Neural progenitor cell (in vitro differentiated cells): ENCODE measurements around the gene ULBP2. TPM values are rescaled to one million over a fixed set of nuclear protein-coding genes. Genes with fewer than 3 reads are reported as not detected.
A peak's percentile ranks its signal among the peaks of the same experiment; 100 is the strongest.
"Not testable (repeated sequence)": the region's sequence is repeated elsewhere in the genome, so short reads cannot be mapped to it uniquely, and the experiment has no call there.

ENCODE experiments used
- DNase-seq: peaks from one replicate; pipeline ENCODE4 v3.0.0-alpha.2; 2016; ENCODE audit warnings: low spot score
- H2AFZ ChIP-seq: fragments of 200-600 bp; sonication (generic); replicated peaks from 2 replicates; pipeline ENCODE4 v1.6.1; 2016; ENCODE audit warnings: antibody characterized with exemption
- H3F3A ChIP-seq: fragments of 200-600 bp; sonication (generic); 2 replicates; pipeline ENCODE4 v1.6.1; 2016; ENCODE audit warnings: antibody characterized with exemption, low read depth
- H3K27ac ChIP-seq: fragments of 200-600 bp; sonication (generic); 2 replicates; pipeline ENCODE4 v1.5.1; 2016; ENCODE audit warnings: mild to moderate bottlenecking
- H3K27me3 ChIP-seq: fragments of 200-600 bp; sonication (generic); 2 replicates; pipeline ENCODE4 v1.6.1; 2016; ENCODE audit warnings: mild to moderate bottlenecking, moderate library complexity
- H3K36me3 ChIP-seq: fragments of 200-600 bp; sonication (generic); 2 replicates; pipeline ENCODE4 v1.5.1; 2016
- H3K4me1 ChIP-seq: fragments of 200-600 bp; sonication (generic); 2 replicates; pipeline ENCODE4 v1.6.1; 2016; ENCODE audit warnings: mixed run types
- H3K4me2 ChIP-seq: fragments of 200-600 bp; sonication (generic); 2 replicates; pipeline ENCODE4 v1.6.1; 2016
- H3K4me3 ChIP-seq: fragments of 200-600 bp; sonication (generic); 2 replicates; pipeline ENCODE4 v1.5.1; 2016
- H3K79me2 ChIP-seq: fragments of 200-600 bp; sonication (generic); 2 replicates; pipeline ENCODE4 v1.6.1; 2016; ENCODE audit warnings: low read depth
- H3K9ac ChIP-seq: fragments of 200-600 bp; sonication (generic); 2 replicates; pipeline ENCODE4 v1.6.1; 2016
- H3K9me3 ChIP-seq: fragments of 200-600 bp; sonication (generic); 2 replicates; pipeline ENCODE4 v1.5.1; 2016; ENCODE audit warnings: low read depth
- H4K20me1 ChIP-seq: fragments of 200-600 bp; sonication (generic); 2 replicates; pipeline ENCODE4 v1.6.1; 2016; ENCODE audit warnings: low read depth
- H3K27ac Mint-ChIP-seq: 3 replicates; pipeline ENCODE4 v1.8.0; 2021; ENCODE audit warnings: mixed read lengths
- H3K27me3 Mint-ChIP-seq: 2 replicates; pipeline ENCODE4 v1.8.0; 2022; ENCODE audit warnings: low read depth, mild to moderate bottlenecking, inconsistent platforms, moderate library complexity, mixed read lengths; ENCODE audit not compliant: insufficient read depth
- H3K36me3 Mint-ChIP-seq: 3 replicates; pipeline ENCODE4 v1.8.0; 2021; ENCODE audit warnings: mixed read lengths
- H3K4me1 Mint-ChIP-seq: 3 replicates; pipeline ENCODE4 v1.8.0; 2021; ENCODE audit warnings: mixed read lengths
- H3K4me3 Mint-ChIP-seq: 3 replicates; pipeline ENCODE4 v1.8.0; 2021; ENCODE audit warnings: mild to moderate bottlenecking, moderate library complexity, mixed read lengths
- H3K9me3 Mint-ChIP-seq: 3 replicates; pipeline ENCODE4 v1.8.0; 2020; ENCODE audit warnings: mixed read lengths
- EZH2 ChIP-seq: fragments of 200-600 bp; sonication (generic); IDR thresholded peaks from 2 replicates; pipeline ENCODE4 v1.6.1; 2017; ENCODE audit warnings: antibody characterized with exemption, mild to moderate bottlenecking, moderate library complexity
- EZH2phosphoT487 ChIP-seq: fragments of 200-600 bp; sonication (generic); IDR thresholded peaks from 2 replicates; pipeline ENCODE4 v1.6.1; 2017; ENCODE audit warnings: antibody characterized with exemption
- total RNA-seq: library from RNA; depleted of rRNA; stranded (reverse); fragments of >200 nt; gene quantifications from 2 replicates; pipeline ENCODE4 v1.2.3, GENCODE V29; 2015; ENCODE audit warnings: low replicate concordance
- TF ChIP-seq, protein P1 (sequence below): fragments of 200-600 bp; sonication (generic); IDR thresholded peaks from 2 replicates; pipeline ENCODE4 v1.5.1; 2017; ENCODE audit warnings: antibody characterized with exemption, mild to moderate bottlenecking

Gene ULBP2
- total RNA-seq, 1 donor from 2014 or later = not detected

DNA sequence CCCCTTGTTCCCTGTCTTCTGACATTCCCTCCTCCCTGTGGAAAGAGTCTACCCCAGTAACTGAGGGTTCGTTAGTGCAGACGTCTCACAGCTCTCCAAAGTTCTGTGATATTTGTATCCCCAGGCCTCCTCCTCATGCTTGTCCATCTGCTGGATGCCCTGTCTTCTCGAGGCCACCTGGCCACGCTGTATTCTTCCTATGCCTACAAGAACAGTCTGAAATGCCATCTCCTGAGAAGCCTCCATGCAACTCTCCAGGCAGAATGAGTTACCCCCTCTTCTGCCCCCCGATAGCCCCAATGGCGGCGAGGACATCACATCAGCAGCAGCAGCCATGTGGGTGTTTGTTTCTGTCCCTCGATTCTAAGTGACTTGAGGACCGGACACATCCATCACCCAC lies 9.3 kb downstream of the ULBP2 start:
- Histone ChIP-seq H3K9me3 (no peaks in the 10 kb centered on the region), H3K27me3 (peaks cover 95% of the 10 kb centered on the region), H3K79me2 (no peaks in the 10 kb centered on the region), H3F3A (no peaks in the 10 kb centered on the region), H3K4me2 (no peak overlapping the region), H3K36me3 (no peaks in the 10 kb centered on the region), H4K20me1 (peaks cover 11% of the 10 kb centered on the region), H3K27ac (no peak overlapping the region), H3K4me3 (no peak overlapping the region), H3K4me1 (no peaks in the 10 kb centered on the region), H3K9ac (no peak overlapping the region), H2AFZ (no peak overlapping the region)
- Mint-ChIP-seq H3K27ac (no peak overlapping the region), H3K36me3 (no peaks in the 10 kb centered on the region), H3K4me3 (no peak overlapping the region), H3K27me3 (peaks cover 70% of the 10 kb centered on the region), H3K9me3 (peaks cover 4% of the 10 kb centered on the region), H3K4me1 (peaks cover 2% of the 10 kb centered on the region)
- no peak for DNase-seq
- no peak for TF ChIP-seq EZH2
- TF ChIP-seq EZH2phosphoT487 = no peak

DNA sequence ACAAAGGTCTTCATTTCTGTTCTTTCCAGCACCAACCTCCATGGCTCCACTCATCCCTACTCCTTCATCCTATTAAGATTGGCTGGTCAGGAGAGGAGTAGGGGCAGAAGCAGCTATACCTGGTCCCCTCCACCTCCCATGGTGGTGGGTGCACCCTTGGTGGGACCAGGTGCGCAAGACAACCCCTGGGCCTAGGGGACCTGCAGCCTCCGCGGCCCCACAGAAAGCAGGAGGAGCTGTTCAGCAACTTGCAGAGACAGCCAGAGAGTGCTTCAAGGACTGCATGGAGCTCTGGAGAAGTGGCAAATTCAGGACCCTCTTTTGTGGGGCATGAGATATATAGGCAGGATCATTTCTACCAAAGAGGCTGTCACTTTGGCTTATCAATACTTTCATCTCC lies 9.8 kb downstream of the ULBP2 start:
- Mint-ChIP-seq H3K9me3 (peaks cover 4% of the 10 kb centered on the region), H3K4me1 (peaks cover 2% of the 10 kb centered on the region), H3K27me3 (peaks cover 68% of the 10 kb centered on the region), H3K27ac (no peak overlapping the region), H3K36me3 (no peaks in the 10 kb centered on the region), H3K4me3 (no peak overlapping the region)
- Histone ChIP-seq H3F3A (no peaks in the 10 kb centered on the region), H3K36me3 (no peaks in the 10 kb centered on the region), H3K4me2 (no peak overlapping the region), H3K27ac (no peak overlapping the region), H3K4me3 (no peak overlapping the region), H3K9ac (no peak overlapping the region), H3K4me1 (no peaks in the 10 kb centered on the region), H2AFZ (no peak overlapping the region), H3K9me3 (no peaks in the 10 kb centered on the region), H4K20me1 (peaks cover 11% of the 10 kb centered on the region), H3K79me2 (no peaks in the 10 kb centered on the region), H3K27me3 (peaks cover 95% of the 10 kb centered on the region)
- no peak for TF ChIP-seq EZH2phosphoT487
- TF ChIP-seq, protein P1, sequence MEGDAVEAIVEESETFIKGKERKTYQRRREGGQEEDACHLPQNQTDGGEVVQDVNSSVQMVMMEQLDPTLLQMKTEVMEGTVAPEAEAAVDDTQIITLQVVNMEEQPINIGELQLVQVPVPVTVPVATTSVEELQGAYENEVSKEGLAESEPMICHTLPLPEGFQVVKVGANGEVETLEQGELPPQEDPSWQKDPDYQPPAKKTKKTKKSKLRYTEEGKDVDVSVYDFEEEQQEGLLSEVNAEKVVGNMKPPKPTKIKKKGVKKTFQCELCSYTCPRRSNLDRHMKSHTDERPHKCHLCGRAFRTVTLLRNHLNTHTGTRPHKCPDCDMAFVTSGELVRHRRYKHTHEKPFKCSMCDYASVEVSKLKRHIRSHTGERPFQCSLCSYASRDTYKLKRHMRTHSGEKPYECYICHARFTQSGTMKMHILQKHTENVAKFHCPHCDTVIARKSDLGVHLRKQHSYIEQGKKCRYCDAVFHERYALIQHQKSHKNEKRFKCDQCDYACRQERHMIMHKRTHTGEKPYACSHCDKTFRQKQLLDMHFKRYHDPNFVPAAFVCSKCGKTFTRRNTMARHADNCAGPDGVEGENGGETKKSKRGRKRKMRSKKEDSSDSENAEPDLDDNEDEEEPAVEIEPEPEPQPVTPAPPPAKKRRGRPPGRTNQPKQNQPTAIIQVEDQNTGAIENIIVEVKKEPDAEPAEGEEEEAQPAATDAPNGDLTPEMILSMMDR = no peak
- TF ChIP-seq EZH2 = no peak
- no peak for DNase-seq

DNA sequence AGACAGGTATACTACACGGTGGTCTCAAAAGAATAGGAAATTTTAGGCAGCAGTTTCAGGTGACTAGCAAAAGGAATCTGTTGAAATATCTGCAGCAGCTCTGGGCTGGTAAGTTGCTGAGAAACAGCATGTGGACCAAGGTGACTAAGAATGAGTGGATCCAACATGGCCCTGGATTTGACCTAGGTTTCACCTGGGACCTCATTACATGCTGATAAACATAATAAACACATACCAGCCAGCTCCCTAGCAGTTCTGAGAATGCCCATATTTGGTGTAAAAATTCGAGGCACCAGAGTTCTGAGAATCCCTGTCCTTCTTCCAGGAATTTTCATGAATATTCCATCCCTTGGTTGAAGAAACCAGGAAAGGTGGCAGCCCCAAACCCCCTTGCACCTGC lies 11.6 kb downstream of the ULBP2 start:
- not testable (repeated sequence) for H3K36me3 ChIP-seq, DNase-seq, H3K27ac Mint-ChIP-seq, H3K4me1 ChIP-seq, H3K4me2 ChIP-seq, H3F3A ChIP-seq, H2AFZ ChIP-seq, H3K79me2 ChIP-seq, H3K4me1 Mint-ChIP-seq, H3K4me3 ChIP-seq, H3K27ac ChIP-seq, H3K36me3 Mint-ChIP-seq, H3K9ac ChIP-seq, H3K9me3 Mint-ChIP-seq, H3K9me3 ChIP-seq, H3K4me3 Mint-ChIP-seq
- H3K27me3 Mint-ChIP-seq = peaks cover 70% of the 10 kb centered on the region
- Histone ChIP-seq H4K20me1 (peaks cover 11% of the 10 kb centered on the region), H3K27me3 (peaks cover 100% of the 10 kb centered on the region)

DNA sequence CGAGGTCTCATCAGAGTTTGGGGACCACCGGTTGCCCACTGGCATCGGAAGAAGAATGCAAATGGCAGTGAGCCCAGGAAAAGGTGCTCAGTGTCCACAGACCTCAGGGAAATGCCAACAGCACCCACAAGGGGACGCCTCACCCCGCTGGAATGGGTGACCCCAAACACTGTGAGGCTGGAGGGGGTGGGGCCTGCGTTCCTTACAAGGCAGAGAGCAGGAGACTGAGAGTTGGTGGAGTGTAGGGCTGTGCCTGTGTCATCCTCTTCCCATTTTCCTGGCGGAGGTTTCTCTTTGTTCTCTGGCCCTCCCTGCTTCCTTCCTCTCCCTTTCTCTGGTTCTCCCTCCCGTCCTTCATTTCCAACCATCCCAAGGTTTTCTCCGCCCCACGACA lies 12.1 kb downstream of the ULBP2 start:
- H2AFZ ChIP-seq, H3K4me1 Mint-ChIP-seq, H3K9me3 ChIP-seq, H3K9ac ChIP-seq, H3K4me3 ChIP-seq, H3K79me2 ChIP-seq, H3K36me3 ChIP-seq, H3K36me3 Mint-ChIP-seq, H3K27ac ChIP-seq, H3K4me3 Mint-ChIP-seq, DNase-seq, H3K27ac Mint-ChIP-seq, H3K4me2 ChIP-seq, H3K4me1 ChIP-seq, H3F3A ChIP-seq, H3K9me3 Mint-ChIP-seq: not testable (repeated sequence)
- H3K27me3 Mint-ChIP-seq = peaks cover 69% of the 10 kb centered on the region
- H3K27me3 ChIP-seq = peaks cover 100% of the 10 kb centered on the region
- TF ChIP-seq, protein P1 = peak; percentile 16
- peak; percentile 73 for TF ChIP-seq EZH2phosphoT487
- H4K20me1 ChIP-seq = peaks cover 11% of the 10 kb centered on the region
